Activated CD8-positive, alpha-beta T cell treated with anti-CD3 and anti-CD28 coated beads for 36 hours (primary cell): ENCODE results near the gene ARPC2. TPM values are rescaled to one million over a fixed set of nuclear protein-coding genes. Genes with fewer than 3 reads are reported as not detected.

Experiments
- ATAC-seq: fragments of 200-7000 bp; cut with Tn5 transposase; one replicate; pipeline ENCODE4 v1.10.0; 2021; ENCODE audit warnings: mild to moderate bottlenecking, moderate library complexity
- CTCF ChIA-PET: fragments of 350-600 bp; sonication (Branson Sonifier 250); formaldehyde crosslinking; loops from one replicate; lab custom pipeline; 2021; ENCODE audit warnings: antibody characterized with exemption; lab: Charles Lee
- POLR2A ChIA-PET: fragments of 350-600 bp; sonication (Branson Sonifier 250); formaldehyde crosslinking; loops from one replicate; lab custom pipeline; 2021; ENCODE audit warnings: antibody characterized with exemption; lab: Charles Lee
- DNase-seq: peaks from one replicate; pipeline ENCODE4 v3.0.0-alpha.2; 2020
- H3K27ac Mint-ChIP-seq: one replicate; pipeline ENCODE4 v1.8.0; 2021; ENCODE audit warnings: mild to moderate bottlenecking, mixed read lengths
- H3K27me3 Mint-ChIP-seq: one replicate; pipeline ENCODE4 v1.8.0; 2021; ENCODE audit warnings: mixed read lengths
- H3K36me3 Mint-ChIP-seq: one replicate; pipeline ENCODE4 v1.8.0; 2021; ENCODE audit warnings: low read depth, mixed read lengths
- H3K4me1 Mint-ChIP-seq: one replicate; pipeline ENCODE4 v1.8.0; 2021; ENCODE audit warnings: low read depth, mixed read lengths
- H3K4me3 Mint-ChIP-seq: one replicate; pipeline ENCODE4 v1.8.0; 2021; ENCODE audit warnings: mild to moderate bottlenecking, moderate library complexity, mixed read lengths
- H3K9me3 Mint-ChIP-seq: one replicate; pipeline ENCODE4 v1.8.0; 2021; ENCODE audit warnings: mixed read lengths
- intact Hi-C: fragments of 100-400 bp; cut with micrococcal nuclease; formaldehyde crosslinking; loops from one replicate; pipeline ENCODE4 v1.10.0; 2022
- total RNA-seq, 2 experiments: library from RNA; stranded (reverse); gene quantifications; one replicate each; pipeline ENCODE4 v1.2.3, GENCODE V29; 2021
- TF ChIP-seq, protein P1 (sequence below): fragments of 200-600 bp; IDR thresholded peaks from one replicate; pipeline ENCODE4 v1.8.0; 2022; ENCODE audit warnings: antibody characterized with exemption, mild to moderate bottlenecking

The ARPC2 gene
- total RNA-seq, 2 experiments from 2014 or later = 636 to 644 TPM

DNA sequence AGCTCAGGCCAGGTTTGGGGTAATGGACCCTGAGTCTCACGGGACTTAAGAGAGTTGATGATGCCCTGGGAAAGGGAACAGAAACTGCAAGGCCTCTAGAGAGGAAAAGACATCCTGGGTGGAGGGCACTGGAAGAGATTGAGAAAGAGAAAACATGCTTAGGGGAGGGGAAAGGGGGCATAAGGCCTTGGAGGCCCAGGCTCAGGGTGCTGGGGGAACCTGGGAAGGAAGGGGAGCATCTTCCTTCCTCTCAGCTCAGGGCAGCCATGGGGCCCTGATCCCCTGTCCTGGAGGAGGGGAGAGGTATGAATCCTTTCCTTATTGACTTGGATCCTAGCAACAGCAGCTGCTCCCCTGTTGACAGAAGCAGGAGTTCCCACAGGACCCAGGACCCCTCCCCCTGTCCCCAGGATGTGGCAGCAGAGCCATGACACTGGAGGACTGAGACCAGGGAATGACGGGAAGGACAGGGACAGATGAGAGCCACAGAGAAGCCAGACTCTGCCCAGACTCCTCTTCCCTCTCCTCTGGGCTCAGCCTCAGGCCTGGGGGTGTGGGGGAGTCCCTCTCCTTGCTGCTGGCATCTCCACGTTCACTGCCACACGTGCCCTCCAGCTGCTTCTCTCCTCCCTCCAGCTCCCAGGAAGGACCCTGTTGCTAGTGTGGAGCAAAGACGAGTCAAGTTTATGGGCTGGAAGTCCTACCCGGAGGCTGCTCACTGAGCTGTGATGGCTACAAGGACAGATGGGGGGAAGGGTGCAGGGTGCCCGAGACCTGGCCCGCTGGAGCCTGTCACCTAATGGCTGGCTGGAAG lies 44.6 kb downstream of the ARPC2 start:
- ATAC-seq (no peak), DNase-seq (no peak)
- Mint-ChIP-seq H3K4me1 (peaks cover 29% of the 10 kb centered on the region), H3K4me3 (no peak overlapping the region), H3K36me3 (peaks cover 10% of the 10 kb centered on the region), H3K9me3 (no peaks in the 10 kb centered on the region), H3K27ac (peak overlapping the region; percentile 20), H3K27me3 (no peaks in the 10 kb centered on the region)
- ChIA-PET POLR2A (interaction anchor here (0.5 to 4.7 kb wide), 7 partner anchors 8 to 39 kb away, joined by 3 to 15 read pairs (median 3); partner anchors contain the start of genes AAMP and PNKD), CTCF (no interaction called here)
- intact Hi-C loops = no loop called here
- TF ChIP-seq, protein P1, sequence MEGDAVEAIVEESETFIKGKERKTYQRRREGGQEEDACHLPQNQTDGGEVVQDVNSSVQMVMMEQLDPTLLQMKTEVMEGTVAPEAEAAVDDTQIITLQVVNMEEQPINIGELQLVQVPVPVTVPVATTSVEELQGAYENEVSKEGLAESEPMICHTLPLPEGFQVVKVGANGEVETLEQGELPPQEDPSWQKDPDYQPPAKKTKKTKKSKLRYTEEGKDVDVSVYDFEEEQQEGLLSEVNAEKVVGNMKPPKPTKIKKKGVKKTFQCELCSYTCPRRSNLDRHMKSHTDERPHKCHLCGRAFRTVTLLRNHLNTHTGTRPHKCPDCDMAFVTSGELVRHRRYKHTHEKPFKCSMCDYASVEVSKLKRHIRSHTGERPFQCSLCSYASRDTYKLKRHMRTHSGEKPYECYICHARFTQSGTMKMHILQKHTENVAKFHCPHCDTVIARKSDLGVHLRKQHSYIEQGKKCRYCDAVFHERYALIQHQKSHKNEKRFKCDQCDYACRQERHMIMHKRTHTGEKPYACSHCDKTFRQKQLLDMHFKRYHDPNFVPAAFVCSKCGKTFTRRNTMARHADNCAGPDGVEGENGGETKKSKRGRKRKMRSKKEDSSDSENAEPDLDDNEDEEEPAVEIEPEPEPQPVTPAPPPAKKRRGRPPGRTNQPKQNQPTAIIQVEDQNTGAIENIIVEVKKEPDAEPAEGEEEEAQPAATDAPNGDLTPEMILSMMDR = no peak

DNA sequence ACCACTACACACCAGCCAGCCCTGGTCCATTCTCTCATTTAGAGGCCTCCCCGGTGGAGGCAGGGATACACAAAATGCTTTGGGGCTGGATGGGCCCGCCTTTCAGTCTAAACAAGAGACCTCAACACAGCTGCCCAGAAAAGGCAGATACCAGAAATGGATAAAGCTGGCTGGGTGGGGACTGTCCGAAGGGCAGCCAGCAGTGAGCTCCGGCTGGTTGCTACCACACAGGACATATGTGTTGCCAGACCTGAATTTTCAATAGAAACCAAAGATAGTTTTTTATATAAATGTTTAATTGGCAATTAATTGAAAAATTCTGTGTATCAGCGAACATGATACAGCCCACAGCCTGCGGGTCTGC lies 45.2 kb downstream of the ARPC2 start:
- H3K4me3 Mint-ChIP-seq = no peak overlapping the region
- intact Hi-C loops = no loop called here
- ATAC-seq = no peak
- H3K4me1 Mint-ChIP-seq = peaks cover 27% of the 10 kb centered on the region
- no peak for DNase-seq
- H3K27me3 Mint-ChIP-seq = no peaks in the 10 kb centered on the region
- TF ChIP-seq, protein P1 = no peak
- H3K9me3 Mint-ChIP-seq = no peaks in the 10 kb centered on the region
- ChIA-PET POLR2A (interaction anchor here (1.4 to 4.7 kb wide), 3 partner anchors 8 to 40 kb away, joined by 3 to 15 read pairs (median 4); partner anchors contain the start of genes AAMP and PNKD), CTCF (no interaction called here)
- peaks cover 15% of the 10 kb centered on the region for H3K36me3 Mint-ChIP-seq
- H3K27ac Mint-ChIP-seq = no peak overlapping the region

DNA sequence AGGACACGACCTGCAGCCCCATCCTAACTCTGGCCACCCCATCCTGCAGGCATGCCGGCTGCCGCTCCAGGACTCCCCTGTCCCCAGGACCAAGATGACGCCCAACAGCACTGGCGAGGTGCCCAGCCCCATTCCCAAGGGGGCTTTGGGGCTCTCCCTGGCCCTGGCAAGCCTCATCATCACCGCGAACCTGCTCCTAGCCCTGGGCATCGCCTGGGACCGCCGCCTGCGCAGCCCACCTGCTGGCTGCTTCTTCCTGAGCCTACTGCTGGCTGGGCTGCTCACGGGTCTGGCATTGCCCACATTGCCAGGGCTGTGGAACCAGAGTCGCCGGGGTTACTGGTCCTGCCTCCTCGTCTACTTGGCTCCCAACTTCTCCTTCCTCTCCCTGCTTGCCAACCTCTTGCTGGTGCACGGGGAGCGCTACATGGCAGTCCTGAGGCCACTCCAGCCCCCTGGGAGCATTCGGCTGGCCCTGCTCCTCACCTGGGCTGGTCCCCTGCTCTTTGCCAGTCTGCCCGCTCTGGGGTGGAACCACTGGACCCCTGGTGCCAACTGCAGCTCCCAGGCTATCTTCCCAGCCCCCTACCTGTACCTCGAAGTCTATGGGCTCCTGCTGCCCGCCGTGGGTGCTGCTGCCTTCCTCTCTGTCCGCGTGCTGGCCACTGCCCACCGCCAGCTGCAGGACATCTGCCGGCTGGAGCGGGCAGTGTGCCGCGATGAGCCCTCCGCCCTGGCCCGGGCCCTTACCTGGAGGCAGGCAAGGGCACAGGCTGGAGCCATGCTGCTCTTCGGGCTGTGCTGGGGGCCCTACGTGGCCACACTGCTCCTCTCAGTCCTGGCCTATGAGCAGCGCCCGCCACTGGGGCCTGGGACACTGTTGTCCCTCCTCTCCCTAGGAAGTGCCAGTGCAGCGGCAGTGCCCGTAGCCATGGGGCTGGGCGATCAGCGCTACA lies 45.9 kb downstream of the ARPC2 start:
- H3K36me3 Mint-ChIP-seq = peaks cover 18% of the 10 kb centered on the region
- no peak overlapping the region for H3K27ac Mint-ChIP-seq
- ATAC-seq (no peak), DNase-seq (no peak)
- H3K4me1 Mint-ChIP-seq = peaks cover 25% of the 10 kb centered on the region
- TF ChIP-seq, protein P1 = no peak
- ChIA-PET POLR2A (interaction anchor here (1.2 to 4.7 kb wide), 6 partner anchors 8 to 47 kb away, joined by 3 to 15 read pairs (median 4); partner anchors contain the start of genes AAMP and PNKD), CTCF (no interaction called here)
- H3K27me3 Mint-ChIP-seq = no peaks in the 10 kb centered on the region
- H3K9me3 Mint-ChIP-seq = no peaks in the 10 kb centered on the region
- intact Hi-C loops = no loop called here
- H3K4me3 Mint-ChIP-seq = no peak overlapping the region

DNA sequence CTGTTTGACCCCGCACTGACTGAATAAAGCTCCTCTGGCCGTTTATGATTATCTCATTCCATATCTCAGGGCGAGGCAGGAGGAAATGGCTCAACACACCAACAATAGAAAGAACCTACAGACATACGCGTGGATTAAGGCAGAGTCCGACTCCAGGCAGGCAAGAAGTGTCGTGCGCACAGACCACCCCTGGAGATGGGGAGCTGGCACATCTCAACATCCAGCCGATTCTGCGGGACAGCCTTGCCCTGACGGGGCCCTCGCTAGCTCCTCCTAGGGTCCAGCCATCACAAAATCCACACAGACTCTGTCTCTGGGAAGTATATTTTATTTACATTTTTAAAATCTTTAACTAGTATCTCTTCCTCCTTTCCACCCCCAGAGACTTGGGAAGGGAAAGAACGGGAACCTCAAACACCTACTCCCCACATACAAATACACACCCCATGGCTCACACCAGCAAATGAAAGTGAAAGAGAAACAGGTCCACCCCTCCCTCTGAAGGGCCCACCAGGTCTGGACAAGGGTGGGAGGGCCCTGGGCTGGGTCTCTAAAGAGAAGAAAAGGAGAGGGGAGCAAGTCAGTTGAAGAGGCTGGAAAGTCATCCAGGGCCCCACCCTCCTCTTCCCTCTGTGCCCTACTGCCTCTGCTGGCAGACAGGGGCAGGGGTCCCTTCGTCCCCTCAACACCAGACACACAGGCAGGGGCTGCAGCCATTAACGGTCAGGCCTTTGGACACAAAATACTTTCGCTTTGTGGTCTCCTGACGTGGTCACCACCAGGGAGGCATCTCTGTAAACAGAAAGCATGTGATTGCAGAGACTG lies 47.0 kb downstream of the ARPC2 start:
- ChIA-PET CTCF (no interaction called here), POLR2A (interaction anchor here (1.2 to 2.1 kb wide), 4 partner anchors 11 to 48 kb away, joined by 3 to 7 read pairs (median 4); no protein-coding TSS in a partner anchor)
- Mint-ChIP-seq H3K9me3 (no peaks in the 10 kb centered on the region), H3K36me3 (peaks cover 20% of the 10 kb centered on the region), H3K4me3 (no peak overlapping the region), H3K4me1 (peaks cover 26% of the 10 kb centered on the region), H3K27me3 (no peaks in the 10 kb centered on the region), H3K27ac (peak overlapping the region; percentile 7)
- ATAC-seq (peak; percentile 63), DNase-seq (no peak)
- TF ChIP-seq, protein P1 = no peak
- intact Hi-C loops = no loop called here
